K562 (cell line): Measurements from ENCODE around the gene GALNT12. TPM values are rescaled to one million over a fixed set of nuclear protein-coding genes. Genes with fewer than 3 reads are reported as not detected.

Experiments used
- BRCA1 ChIP-seq, 2 experiments: fragments of 450-650 bp in 1 of 2; sonication (generic) in 1 of 2; formaldehyde crosslinking in 1 of 2; IDR thresholded peaks; 2 replicates each; pipeline versions ENCODE4 v1.5.0 to v1.6.1; 2017 to 2020; ENCODE audit warnings: mild to moderate bottlenecking in 1 of 2, missing genetic modification reagents in 1 of 2
- CEBPB ChIP-seq: fragments of 450-650 bp; IDR thresholded peaks from 2 replicates; pipeline ENCODE4 v1.6.1; 2016; ENCODE audit warnings: missing genetic modification characterization, missing compliant biosample characterization
- FOSL1 ChIP-seq: fragments of 200-800 bp; sonication (Bioruptor generic); conservative IDR thresholded peaks from 2 replicates; pipeline ENCODE4 v1.6.1; 2016; ENCODE audit warnings: missing genetic modification characterization, missing compliant biosample characterization
- FOXO4 ChIP-seq: fragments of 450-650 bp; formaldehyde crosslinking; IDR thresholded peaks from 2 replicates; pipeline ENCODE4 v1.4.0; 2020; ENCODE audit warnings: mild to moderate bottlenecking, moderate library complexity
- MAZ ChIP-seq, 2 experiments: fragments of 450-650 bp in 1 of 2; sonication (generic) in 1 of 2; formaldehyde crosslinking; IDR thresholded peaks in 1 of 2; conservative IDR thresholded peaks in 1 of 2; 2 replicates each; pipeline versions ENCODE4 v1.4.0 to v1.5.0; 2020; ENCODE audit warnings: mild to moderate bottlenecking in 1 of 2, missing genetic modification reagents in 1 of 2
- NFYB ChIP-seq: IDR thresholded peaks from 2 replicates; pipeline ENCODE4 v1.6.1; 2011; ENCODE audit warnings: mild to moderate bottlenecking, moderate library complexity; ENCODE audit not compliant: insufficient read length; ENCODE audit errors: extremely low read depth
- POLR2G ChIP-seq: fragments of 200-400 bp; formaldehyde crosslinking; IDR thresholded peaks from 2 replicates; pipeline ENCODE4 v1.6.1; 2017; ENCODE audit warnings: low read depth, mild to moderate bottlenecking, antibody characterized with exemption, low read length, moderate library complexity
- SRF ChIP-seq, 2 experiments: fragments of 250-450, 450-650 bp in 1 of 2; sonication (Bioruptor Pico) in 1 of 2; sonication (generic) in 1 of 2; formaldehyde crosslinking; IDR thresholded peaks; 2 replicates each; pipeline versions ENCODE4 v1.5.0 to v1.5.1; 2020 to 2022; ENCODE audit warnings: mild to moderate bottlenecking in 1 of 2, missing genetic modification reagents in 1 of 2
- TCF15 ChIP-seq: fragments of 250-450 bp; sonication (Bioruptor Pico); IDR thresholded peaks from 2 replicates; pipeline ENCODE4 v1.8.0; 2022; ENCODE audit warnings: moderate library complexity, mild to moderate bottlenecking, inconsistent platforms
- TCF3 ChIP-seq: sonication (generic); formaldehyde crosslinking; IDR thresholded peaks from 2 replicates; pipeline ENCODE4 v1.4.0; 2020; ENCODE audit warnings: mild to moderate bottlenecking, missing genetic modification reagents
- TCF7 ChIP-seq: sonication (generic); IDR thresholded peaks from 2 replicates; pipeline ENCODE4 v1.6.1; 2016; ENCODE audit warnings: antibody characterized with exemption, borderline replicate concordance
- THRAP3 ChIP-seq: fragments of 450-650 bp; IDR thresholded peaks from 2 replicates; pipeline ENCODE4 v1.6.1; 2016; ENCODE audit warnings: mild to moderate bottlenecking, inconsistent platforms, borderline replicate concordance
- ZNF134 ChIP-seq: fragments of 250-450 bp; sonication (Bioruptor Pico); conservative IDR thresholded peaks from 2 replicates; pipeline ENCODE4 v1.4.0; 2020
- ZNF143 ChIP-seq: sonication (generic); formaldehyde crosslinking; IDR thresholded peaks from 2 replicates; pipeline ENCODE4 v1.9.0; 2022; ENCODE audit warnings: mild to moderate bottlenecking, missing genetic modification reagents
- polyA plus RNA-seq, 8 experiments: library from polyadenylated mRNA; depleted of rRNA in 4 of 8; stranded (reverse) in 5 of 8; unstranded in 3 of 8; fragments of >200 nt; fragmentation: Nextera tagmentation in 2 of 8; fragmentation: Illumina TruSeq in 1 of 8; extraction: Ambion mirVana in 2 of 8; extraction: Trizol in 1 of 8; gene quantifications; 2 replicates each; pipeline versions ENCODE4 v1.2.1 to v1.2.3, GENCODE V29; 2011 to 2014; ENCODE audit warnings: inconsistent platforms in 1 of 8, missing spikeins in 1 of 8
- total RNA-seq, 7 experiments: library from RNA; depleted of rRNA in 6 of 7; stranded (reverse); fragments of >200 nt in 6 of 7; fragmentation: Illumina TruSeq in 2 of 7; extraction: Trizol in 2 of 7; gene quantifications; 2 replicates each; pipeline versions ENCODE4 v1.2.1 to v1.2.3, GENCODE V29; 2011 to 2021; ENCODE audit warnings: low replicate concordance in 1 of 7
- TF ChIP-seq, protein P1 (sequence below): sonication (generic); formaldehyde crosslinking; IDR thresholded peaks from 2 replicates; pipeline ENCODE4 v1.8.1; 2023; ENCODE audit warnings: mild to moderate bottlenecking, missing genetic modification reagents
- TF ChIP-seq, protein P2 (sequence below): sonication (generic); formaldehyde crosslinking; IDR thresholded peaks from 2 replicates; pipeline ENCODE4 v1.8.0; 2022; ENCODE audit warnings: mild to moderate bottlenecking, missing genetic modification reagents
- TF ChIP-seq, protein P3 (sequence below): fragments of 250-450 bp; sonication (Bioruptor Pico); IDR thresholded peaks from 2 replicates; pipeline ENCODE4 v1.9.0; 2021; ENCODE audit warnings: mild to moderate bottlenecking, inconsistent platforms

Gene GALNT12
- total and polyA plus RNA-seq, 9 of the 15 experiments (the other 6 are each of a cell fraction or from before 2014, with no cell fraction given), result 29.7 to 82.9 (median 44.2) TPM

DNA sequence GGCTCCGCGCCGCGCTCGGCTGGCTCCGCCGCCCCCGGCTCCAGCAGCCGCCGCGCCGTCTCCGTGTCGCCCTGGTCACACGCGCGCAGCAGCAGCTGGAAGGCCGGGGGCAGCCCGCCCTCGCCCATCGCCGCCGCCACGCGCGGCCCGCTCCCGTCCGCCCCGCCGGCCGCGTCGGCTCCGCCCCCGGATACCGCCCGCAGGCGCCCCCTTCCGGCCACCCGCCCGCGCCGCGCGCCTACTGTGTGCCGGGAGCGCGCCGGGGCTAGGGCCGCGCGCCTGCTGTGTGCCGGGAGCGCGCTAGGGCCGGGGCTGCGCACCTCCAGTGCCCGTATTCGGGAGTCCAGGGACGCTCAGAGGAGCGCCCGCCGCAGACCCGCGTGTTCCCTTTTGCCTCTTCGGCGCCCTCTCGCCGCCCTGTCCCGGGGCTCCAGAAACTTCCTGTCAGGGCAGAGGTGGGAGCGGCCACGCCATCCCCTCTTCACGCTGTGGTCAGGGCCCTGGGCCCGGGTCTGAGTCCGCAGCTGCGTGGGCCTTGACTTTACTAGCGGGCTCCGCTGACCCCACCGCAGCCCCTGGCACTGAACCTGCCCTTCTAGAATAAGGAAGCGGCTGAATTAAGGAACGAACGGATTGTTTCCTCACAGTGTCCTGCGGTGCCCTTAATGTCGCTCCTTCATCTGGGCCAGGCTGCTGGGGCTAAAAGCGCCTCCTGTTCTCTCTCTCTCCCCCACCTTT, 10.9 kb upstream of the GALNT12 start, which contains the start of gene ANKS6 (continued):
- TF ChIP-seq, protein P1, sequence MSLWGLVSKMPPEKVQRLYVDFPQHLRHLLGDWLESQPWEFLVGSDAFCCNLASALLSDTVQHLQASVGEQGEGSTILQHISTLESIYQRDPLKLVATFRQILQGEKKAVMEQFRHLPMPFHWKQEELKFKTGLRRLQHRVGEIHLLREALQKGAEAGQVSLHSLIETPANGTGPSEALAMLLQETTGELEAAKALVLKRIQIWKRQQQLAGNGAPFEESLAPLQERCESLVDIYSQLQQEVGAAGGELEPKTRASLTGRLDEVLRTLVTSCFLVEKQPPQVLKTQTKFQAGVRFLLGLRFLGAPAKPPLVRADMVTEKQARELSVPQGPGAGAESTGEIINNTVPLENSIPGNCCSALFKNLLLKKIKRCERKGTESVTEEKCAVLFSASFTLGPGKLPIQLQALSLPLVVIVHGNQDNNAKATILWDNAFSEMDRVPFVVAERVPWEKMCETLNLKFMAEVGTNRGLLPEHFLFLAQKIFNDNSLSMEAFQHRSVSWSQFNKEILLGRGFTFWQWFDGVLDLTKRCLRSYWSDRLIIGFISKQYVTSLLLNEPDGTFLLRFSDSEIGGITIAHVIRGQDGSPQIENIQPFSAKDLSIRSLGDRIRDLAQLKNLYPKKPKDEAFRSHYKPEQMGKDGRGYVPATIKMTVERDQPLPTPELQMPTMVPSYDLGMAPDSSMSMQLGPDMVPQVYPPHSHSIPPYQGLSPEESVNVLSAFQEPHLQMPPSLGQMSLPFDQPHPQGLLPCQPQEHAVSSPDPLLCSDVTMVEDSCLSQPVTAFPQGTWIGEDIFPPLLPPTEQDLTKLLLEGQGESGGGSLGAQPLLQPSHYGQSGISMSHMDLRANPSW, result no peak
- TF ChIP-seq TCF15 (CRISPR knock-in tag) (no peak), TCF7 (no peak), THRAP3 (no peak), FOSL1 (no peak; the same call in 1 of the 2 replicates), TCF3 (CRISPR knock-in tag) (no peak), ZNF134 (CRISPR knock-in tag) (no peak), CEBPB (tag) (no peak), BRCA1 (IDR thresholded peaks at IDR 0.05) (no peak), BRCA1 (CRISPR knock-in tag; IDR thresholded peaks at IDR 0.05) (no peak), SRF (CRISPR knock-in tag; IDR thresholded peaks at IDR 0.05) (no peak), NFYB (no peak), MAZ (CRISPR knock-in tag; conservative IDR thresholded peaks at IDR 0.05 in 1 of 2, IDR thresholded peaks at IDR 0.05 in 1 of 2) (peak; percentile 26 to 81; a peak in 2 of 4 replicates), POLR2G (peak; percentile 83), ZNF143 (CRISPR knock-in tag) (no peak), FOXO4 (CRISPR knock-in tag) (no peak)
- TF ChIP-seq, protein P2, sequence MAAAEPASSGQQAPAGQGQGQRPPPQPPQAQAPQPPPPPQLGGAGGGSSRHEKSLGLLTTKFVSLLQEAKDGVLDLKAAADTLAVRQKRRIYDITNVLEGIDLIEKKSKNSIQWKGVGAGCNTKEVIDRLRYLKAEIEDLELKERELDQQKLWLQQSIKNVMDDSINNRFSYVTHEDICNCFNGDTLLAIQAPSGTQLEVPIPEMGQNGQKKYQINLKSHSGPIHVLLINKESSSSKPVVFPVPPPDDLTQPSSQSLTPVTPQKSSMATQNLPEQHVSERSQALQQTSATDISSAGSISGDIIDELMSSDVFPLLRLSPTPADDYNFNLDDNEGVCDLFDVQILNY (CRISPR knock-in tag), result no peak
- TF ChIP-seq, protein P3, sequence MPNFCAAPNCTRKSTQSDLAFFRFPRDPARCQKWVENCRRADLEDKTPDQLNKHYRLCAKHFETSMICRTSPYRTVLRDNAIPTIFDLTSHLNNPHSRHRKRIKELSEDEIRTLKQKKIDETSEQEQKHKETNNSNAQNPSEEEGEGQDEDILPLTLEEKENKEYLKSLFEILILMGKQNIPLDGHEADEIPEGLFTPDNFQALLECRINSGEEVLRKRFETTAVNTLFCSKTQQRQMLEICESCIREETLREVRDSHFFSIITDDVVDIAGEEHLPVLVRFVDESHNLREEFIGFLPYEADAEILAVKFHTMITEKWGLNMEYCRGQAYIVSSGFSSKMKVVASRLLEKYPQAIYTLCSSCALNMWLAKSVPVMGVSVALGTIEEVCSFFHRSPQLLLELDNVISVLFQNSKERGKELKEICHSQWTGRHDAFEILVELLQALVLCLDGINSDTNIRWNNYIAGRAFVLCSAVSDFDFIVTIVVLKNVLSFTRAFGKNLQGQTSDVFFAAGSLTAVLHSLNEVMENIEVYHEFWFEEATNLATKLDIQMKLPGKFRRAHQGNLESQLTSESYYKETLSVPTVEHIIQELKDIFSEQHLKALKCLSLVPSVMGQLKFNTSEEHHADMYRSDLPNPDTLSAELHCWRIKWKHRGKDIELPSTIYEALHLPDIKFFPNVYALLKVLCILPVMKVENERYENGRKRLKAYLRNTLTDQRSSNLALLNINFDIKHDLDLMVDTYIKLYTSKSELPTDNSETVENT, result peak; percentile 62
